NCI-H2081 treated with DMSO at 0.1 percent for 48 hours (cell line): ENCODE measurements around the gene DCLK3.
A peak's percentile ranks its signal among the peaks of the same experiment; 100 is the strongest.

Experiments used
- DNase-seq: peaks from one replicate; lab custom pipeline; 2025; lab: John Stamatoyannopoulos, UW

The DCLK3 gene

GRCh38 chr3:36707623-36708409 is 56.5 kb downstream of the DCLK3 start:
- no peak for DNase-seq

GRCh38 chr3:36705015-36705414 is 59.3 kb downstream of the DCLK3 start:
- no peak for DNase-seq

- DNase-seq, result no peak
These were observed 60.1 kb downstream of the DCLK3 start for GRCh38 chr3:36704280-36704679.

GRCh38 chr3:36701249-36701572 is 63.1 kb downstream of the DCLK3 start:
- DNase-seq, result no peak

GRCh38 chr3:36700537-36701248 is 63.7 kb downstream of the DCLK3 start:
- DNase-seq, result peak; percentile 12

GRCh38 chr3:36698314-36698713 is 66.0 kb downstream of the DCLK3 start:
- DNase-seq, result no peak

- DNase-seq, result no peak
These were observed 66.9 kb downstream of the DCLK3 start for GRCh38 chr3:36697229-36698001.

- DNase-seq, result no peak
These were observed 67.6 kb downstream of the DCLK3 start for GRCh38 chr3:36696799-36697198.

GRCh38 chr3:36695769-36696137 is 68.6 kb downstream of the DCLK3 start:
- DNase-seq, result no peak

GRCh38 chr3:36695113-36695768 is 69.1 kb downstream of the DCLK3 start:
- DNase-seq, result no peak

GRCh38 chr3:36693670-36694069 is 70.7 kb downstream of the DCLK3 start:
- DNase-seq, result no peak

- DNase-seq, result no peak
These were observed 74.8 kb downstream of the DCLK3 start for GRCh38 chr3:36689560-36689959.

- no peak for DNase-seq
These were observed 75.5 kb downstream of the DCLK3 start for GRCh38 chr3:36688815-36689214.

- DNase-seq, result no peak
These were observed 77.8 kb downstream of the DCLK3 start for GRCh38 chr3:36686516-36686915.

GRCh38 chr3:36681867-36682266 is 82.5 kb downstream of the DCLK3 start:
- DNase-seq, result no peak

- DNase-seq, result no peak
These were observed 83.4 kb downstream of the DCLK3 start for GRCh38 chr3:36680952-36681351.

- no peak for DNase-seq
These were observed 84.8 kb downstream of the DCLK3 start for GRCh38 chr3:36679384-36680200.

- DNase-seq, result no peak
These were observed 85.9 kb downstream of the DCLK3 start for GRCh38 chr3:36678216-36679013.

- no peak for DNase-seq
These were observed 86.9 kb downstream of the DCLK3 start for GRCh38 chr3:36677331-36678007.

- DNase-seq, result no peak
These were observed 89.5 kb downstream of the DCLK3 start for GRCh38 chr3:36674816-36675215.
